ENCODE measurements around the gene JPT1. TPM values are rescaled to one million over a fixed set of nuclear protein-coding genes. Genes with fewer than 3 reads are reported as not detected.

JPT1 gene, protein sequence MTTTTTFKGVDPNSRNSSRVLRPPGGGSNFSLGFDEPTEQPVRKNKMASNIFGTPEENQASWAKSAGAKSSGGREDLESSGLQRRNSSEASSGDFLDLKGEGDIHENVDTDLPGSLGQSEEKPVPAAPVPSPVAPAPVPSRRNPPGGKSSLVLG
- total RNA-seq = 100 to 1,000 TPM; 161 TPM

DNA sequence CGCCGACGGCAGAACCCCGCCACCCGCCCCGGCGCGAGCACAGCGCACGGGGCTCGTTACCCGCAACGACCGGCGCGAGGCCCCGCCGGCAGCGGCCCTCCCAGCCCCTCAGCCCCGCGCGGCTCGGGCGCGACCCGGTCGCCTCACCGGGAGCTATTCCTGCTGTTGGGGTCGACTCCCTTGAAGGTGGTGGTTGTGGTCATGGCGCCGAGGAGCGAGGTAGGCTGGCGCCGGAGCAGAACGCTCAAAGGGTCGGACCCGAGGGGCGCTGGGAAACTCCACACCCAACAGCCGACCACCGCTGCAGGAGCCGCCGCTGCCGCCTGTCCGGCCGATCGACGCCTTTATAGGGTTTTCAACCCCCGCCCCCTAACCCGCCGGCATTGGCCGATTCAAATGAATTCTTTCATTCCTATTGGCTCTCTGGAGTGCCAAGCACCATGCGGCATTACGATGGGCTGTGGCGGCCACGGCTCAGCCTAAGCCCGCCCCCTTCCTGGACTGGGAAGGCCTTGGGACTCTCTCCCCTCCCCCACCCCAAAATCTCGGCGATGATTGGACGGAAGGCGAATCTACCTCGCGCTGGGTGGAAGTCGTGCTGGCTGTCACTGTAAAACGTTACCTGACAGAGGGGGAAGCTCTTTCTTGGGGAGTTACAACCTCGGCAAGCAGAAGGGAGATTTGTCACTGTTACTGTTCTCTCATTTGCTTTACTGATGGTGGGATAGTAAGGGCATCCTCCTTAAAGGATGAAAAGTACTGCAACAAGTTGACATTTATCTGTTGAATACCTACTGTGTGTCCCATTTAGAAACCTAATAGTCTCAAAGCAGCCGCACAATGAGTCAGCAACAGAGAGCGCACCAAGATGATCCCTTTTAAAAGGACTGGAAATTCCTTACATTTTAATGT lies at the start of gene JPT1:
JPT1 (minus strand) TSS at position 318 of the 912 bp plus-strand sequence; CDS start at position 203, 115 bp downstream.

DNA sequence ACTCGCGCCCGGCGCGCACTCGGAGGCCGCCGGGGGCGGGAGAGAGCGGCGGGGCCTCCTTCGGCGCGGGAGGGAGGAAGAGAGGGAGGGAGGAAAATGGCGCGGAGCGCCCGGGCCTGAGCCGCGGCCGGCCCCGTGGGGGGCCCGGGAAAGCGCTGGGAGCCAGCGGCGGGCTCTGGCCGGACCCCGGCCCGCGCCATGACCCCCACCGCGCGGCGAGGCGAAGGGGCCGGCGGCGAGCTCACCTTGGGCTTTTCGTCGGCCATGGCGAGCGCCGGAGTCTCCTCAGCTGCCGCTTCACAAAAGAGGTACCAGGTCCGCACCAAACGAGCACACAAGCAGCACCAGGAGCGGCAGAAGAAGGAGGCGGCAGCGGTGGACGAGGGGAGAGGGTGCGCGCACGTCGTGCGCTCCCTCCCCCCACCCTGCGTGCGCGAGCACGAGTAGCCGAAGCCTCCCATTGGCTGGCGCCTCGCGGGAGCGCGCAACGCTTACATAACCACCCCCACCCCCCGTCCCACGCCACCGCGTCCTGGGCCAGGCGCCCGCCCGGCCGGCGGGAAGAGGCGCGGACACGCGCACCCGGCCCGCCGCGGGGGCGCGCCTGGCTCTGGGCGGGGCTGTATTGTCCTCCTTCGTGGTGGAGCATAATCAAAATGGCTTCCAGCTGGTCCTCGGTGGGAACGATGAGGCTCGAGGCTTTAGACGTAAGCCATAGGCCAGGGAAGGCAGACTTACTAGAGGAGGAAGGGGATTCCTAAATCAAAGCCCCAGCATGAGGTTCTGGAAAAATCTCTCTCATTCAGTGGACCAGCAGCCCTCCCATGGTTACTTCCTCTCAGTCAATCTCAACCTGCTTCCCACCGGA lies 28.5 kb upstream of the JPT1 start, which contains the start of gene SUMO2:
SUMO2 (minus strand) TSS at position 391 of the 868 bp plus-strand sequence; CDS start at position 266, 125 bp downstream.

DNA sequence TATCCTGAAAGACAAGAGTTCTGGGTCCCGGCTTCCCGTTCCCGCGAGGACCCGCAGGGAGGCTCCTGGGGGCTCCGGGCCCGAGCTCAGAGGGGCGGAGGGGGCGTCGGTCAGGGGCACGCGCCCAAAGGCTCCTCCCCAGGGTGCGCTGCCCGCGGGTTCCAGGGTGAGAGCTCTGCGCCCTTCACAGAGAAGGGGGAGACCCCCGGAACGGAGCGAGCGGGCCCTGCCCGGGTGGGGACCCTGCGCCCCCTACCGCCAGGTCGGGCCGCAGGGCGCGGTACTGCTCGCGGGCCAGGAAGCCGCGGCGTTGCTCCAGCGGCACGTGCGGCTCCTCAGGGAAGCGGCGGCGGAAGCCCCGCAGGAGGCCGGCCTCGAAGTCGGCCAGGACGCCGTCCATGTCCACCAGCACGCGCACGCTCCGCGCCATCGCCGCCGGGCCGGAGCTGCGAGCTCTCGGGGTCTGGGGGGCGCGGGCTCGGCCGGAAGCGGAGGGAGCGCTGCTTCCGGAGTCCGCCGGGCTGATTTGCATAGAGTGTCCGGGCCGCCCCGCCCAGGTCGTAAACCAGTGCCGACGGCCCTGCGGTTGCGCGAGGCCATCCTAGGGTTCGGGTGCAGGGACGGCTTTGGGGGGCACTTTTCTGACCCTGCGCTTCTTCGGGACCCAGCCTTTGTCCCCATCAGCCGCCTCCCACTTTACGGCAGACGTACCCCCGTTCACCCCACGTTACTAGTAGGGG lies 22.9 kb downstream of the JPT1 start, which contains the start of gene NT5C:
NT5C (minus strand) TSS at position 465 of the 740 bp plus-strand sequence; CDS start at position 430, 35 bp downstream.

DNA sequence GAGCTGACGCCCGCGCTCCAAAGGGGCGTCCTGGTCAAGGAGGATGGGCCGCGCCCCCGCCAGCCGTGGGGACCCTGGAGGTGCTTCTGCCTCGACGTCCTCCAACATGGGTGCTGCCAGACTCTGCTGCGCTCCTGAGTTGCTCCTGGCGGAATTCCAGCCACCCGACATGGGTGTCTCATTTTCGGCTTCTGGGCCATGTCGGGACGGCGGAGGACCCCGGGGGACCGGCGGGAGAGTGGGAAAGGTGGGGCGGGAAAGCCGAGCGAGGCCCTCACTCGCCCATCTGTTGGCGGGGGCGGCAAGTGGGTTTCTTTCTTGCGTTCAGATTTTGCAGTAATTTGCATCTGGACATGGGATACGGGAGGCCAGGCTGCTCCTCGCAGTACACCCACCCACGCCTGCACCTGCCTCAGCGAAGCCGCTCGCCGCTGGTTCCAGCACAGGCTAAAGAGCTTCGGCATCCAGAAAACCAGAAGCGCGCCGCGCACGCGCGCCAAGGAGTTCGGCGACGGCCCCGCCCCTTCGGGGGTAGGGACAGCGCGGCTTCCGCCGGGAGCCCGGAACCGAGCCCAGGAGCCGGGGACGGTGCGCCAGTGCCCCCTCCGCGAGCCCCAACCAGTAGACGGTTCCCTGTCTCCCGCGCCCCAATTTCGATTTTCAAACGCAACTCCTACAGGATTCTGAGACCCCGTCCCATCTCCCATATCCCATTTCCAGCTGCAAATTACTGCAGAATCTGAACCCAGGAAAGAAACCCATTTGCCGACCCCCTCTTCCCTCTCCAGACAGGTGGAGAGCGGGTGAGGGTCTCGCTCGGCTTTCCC lies 44.7 kb downstream of the JPT1 start, which contains the start of gene ARMC7:
ARMC7 (plus strand) TSS at position 563 of the 827 bp plus-strand sequence. CDS start 320 bp downstream, outside the sequence.

DNA sequence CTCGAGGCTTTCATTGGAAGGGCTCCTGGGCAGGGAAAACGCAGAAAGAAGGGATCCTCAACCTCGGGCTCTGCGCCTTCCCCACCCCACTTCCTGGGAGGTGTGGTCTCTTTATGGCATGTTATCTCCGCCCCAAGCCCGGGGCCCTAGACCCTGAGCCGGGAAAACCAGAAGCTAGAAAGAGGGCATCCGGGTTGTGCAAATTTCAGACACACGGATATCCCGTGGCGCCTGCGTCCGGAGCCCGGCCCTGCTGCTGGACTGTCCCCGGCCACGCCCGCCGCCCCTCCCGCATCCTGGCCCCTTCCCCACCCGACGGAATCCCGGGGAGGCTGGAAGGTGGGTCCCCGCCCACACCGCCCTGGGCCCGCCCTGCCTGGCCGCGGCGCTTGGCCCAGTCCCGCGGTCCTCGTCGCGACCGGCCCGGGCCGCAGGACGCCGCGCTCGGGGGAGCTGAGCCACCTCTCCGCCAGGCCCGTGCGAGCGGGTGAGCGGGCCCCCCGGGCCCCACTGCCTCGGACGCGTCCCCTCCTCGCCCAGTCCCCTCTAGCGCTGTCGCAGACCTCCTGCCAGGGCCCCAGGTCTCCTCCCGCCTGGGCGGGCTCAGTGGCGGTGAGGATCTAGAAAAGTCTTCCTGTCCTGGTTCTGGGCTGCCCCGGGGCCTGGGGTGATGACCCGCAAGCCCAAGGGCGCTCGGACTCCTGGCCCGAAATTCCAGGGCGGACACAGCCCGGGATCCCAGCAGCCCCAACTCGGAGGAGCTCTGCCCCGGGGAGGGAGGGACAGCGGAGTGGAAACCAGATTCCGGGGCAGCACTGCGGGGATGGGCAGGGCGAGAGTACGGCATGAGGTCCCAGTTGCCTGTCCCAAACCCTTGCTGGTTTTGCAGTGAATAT lies 66.5 kb downstream of the JPT1 start, which contains the start of gene SLC16A5:
SLC16A5 (plus strand) TSS at position 397 of the 896 bp plus-strand sequence. CDS start 5,683 bp downstream, outside the sequence.

Other genes starting within 250 kb of the JPT1 start
- gene USH1G, start 231.3 kb downstream of the JPT1 start, total RNA-seq = not detected
- not detected for gene OTOP2, start 230.2 kb downstream of the JPT1 start, total RNA-seq
- not detected for gene OTOP3, start 218.6 kb downstream of the JPT1 start, total RNA-seq
- gene HID1, start 181.8 kb downstream of the JPT1 start, total RNA-seq = under 1 TPM; 0.58 to 0.79 TPM
- under 1 TPM; 0.28 to 0.41 TPM for gene CDR2L, start 166.9 kb downstream of the JPT1 start, total RNA-seq
- 10 to 100 TPM; 37.0 to 40.4 TPM for gene MRPL58, start 141.8 kb downstream of the JPT1 start, total RNA-seq
- gene ATP5PD, start 107.5 kb downstream of the JPT1 start, total RNA-seq = 100 to 1,000 TPM; 234 to 239 TPM
- 10 to 100 TPM; 19.0 to 20.5 TPM for gene KCTD2, start 107.3 kb downstream of the JPT1 start, total RNA-seq
- gene SLC16A5, start 66.6 kb downstream of the JPT1 start, total RNA-seq = 10 to 100 TPM; 11.5 to 11.7 TPM
- 10 to 100 TPM; 14.3 to 14.6 TPM for gene ARMC7, start 44.5 kb downstream of the JPT1 start, total RNA-seq
- 10 to 100 TPM; 63.3 to 68.0 TPM for gene NT5C, start 22.8 kb downstream of the JPT1 start, total RNA-seq
- gene SUMO2, start 28.4 kb upstream of the JPT1 start, total RNA-seq = 100 to 1,000 TPM; 445 to 461 TPM
- gene NUP85, start 51.2 kb upstream of the JPT1 start, total RNA-seq = 100 to 1,000 TPM in 1 of 2 experiments, 10 to 100 TPM in 1; 92.7 to 101 TPM
- 10 to 100 TPM; 77.2 to 80.8 TPM for gene GGA3, start 107.1 kb upstream of the JPT1 start, total RNA-seq
- gene MRPS7, start 107.4 kb upstream of the JPT1 start, total RNA-seq = 10 to 100 TPM; 37.9 to 39.2 TPM
- gene MIF4GD, start 116.7 kb upstream of the JPT1 start, total RNA-seq = 10 to 100 TPM; 44.5 to 49.0 TPM
- 10 to 100 TPM; 21.1 to 24.2 TPM for gene SLC25A19, start 134.9 kb upstream of the JPT1 start, total RNA-seq